ENCODE measurements around the gene PACS1. TPM values are rescaled to one million over a fixed set of nuclear protein-coding genes. Genes with fewer than 3 reads are reported as not detected.

The PACS1 gene
- polyA plus RNA-seq, 1 of the 3 experiments (the other 2 are of a cell fraction), result 37.3 TPM

DNA sequence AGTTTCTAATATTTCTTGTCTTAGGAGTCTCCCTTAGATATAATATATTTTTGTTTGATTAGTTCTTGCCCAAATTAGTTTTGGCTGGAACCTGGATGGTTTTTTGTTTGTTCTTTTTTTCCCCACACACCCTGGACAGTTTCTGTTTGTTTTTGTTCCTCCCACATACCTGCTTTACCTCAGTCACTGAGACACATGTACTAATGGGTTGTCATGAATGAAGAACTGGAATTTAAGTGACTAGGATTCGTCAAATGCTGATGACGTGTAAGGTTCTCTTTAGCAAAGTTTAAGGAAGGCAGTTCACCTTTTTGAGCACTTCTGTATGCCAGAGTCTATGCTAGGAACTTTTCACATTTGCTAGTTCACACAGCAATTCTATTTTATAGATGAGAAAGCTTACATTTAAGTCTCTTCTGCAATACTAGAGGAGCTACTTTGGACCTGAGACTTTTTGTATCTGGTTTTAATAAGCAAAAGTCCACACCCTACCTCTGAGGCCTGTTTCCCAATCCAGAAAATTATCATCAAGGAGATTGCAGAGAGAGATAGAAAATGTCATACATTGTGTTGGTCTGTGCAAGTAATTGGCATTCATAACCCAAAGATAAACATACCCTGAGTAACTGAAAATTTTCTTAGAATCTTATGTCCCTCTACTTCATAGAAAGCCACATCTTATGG is 111.7 kb downstream of the PACS1 start:
- peaks cover 99% of the 10 kb centered on the region for H3K79me2 ChIP-seq (ENCODE audit: insufficient read depth)
- no peak overlapping the region for H3K4me2 ChIP-seq
- CTCF ChIA-PET, result interaction anchor here (0.7 to 2.0 kb wide), 3 partner anchors 11 to 131 kb away, joined by 3 to 5 read pairs (median 3); no protein-coding TSS in a partner anchor
- peaks cover 0 to 5% of the 10 kb centered on the region in 2 experiments; a peak in 1 of 4 replicates for H3K4me1 ChIP-seq (ENCODE audit: control insufficient read depth in 1 of 2, insufficient read depth in 2 of 2, low read depth in 1 of 2, low read length in 1 of 2)
- no peaks in the 10 kb centered on the region for H3K9me2 ChIP-seq
- peaks cover 7% of the 10 kb centered on the region for H3F3A ChIP-seq (replicated peaks; ENCODE audit: insufficient read depth)
- TF ChIP-seq CHD2 (IDR thresholded peaks at IDR 0.05; ENCODE audit: low read length, partially characterized antibody), result no peak
- TF ChIP-seq, protein P1, sequence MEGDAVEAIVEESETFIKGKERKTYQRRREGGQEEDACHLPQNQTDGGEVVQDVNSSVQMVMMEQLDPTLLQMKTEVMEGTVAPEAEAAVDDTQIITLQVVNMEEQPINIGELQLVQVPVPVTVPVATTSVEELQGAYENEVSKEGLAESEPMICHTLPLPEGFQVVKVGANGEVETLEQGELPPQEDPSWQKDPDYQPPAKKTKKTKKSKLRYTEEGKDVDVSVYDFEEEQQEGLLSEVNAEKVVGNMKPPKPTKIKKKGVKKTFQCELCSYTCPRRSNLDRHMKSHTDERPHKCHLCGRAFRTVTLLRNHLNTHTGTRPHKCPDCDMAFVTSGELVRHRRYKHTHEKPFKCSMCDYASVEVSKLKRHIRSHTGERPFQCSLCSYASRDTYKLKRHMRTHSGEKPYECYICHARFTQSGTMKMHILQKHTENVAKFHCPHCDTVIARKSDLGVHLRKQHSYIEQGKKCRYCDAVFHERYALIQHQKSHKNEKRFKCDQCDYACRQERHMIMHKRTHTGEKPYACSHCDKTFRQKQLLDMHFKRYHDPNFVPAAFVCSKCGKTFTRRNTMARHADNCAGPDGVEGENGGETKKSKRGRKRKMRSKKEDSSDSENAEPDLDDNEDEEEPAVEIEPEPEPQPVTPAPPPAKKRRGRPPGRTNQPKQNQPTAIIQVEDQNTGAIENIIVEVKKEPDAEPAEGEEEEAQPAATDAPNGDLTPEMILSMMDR (IDR thresholded peaks at IDR 0.05), result no peak
- TF ChIP-seq FOXM1 (IDR thresholded peaks at IDR 0.05; ENCODE audit: low read depth), result no peak
- TF ChIP-seq JUND (IDR thresholded peaks at IDR 0.05), result no peak
- no peak for TF ChIP-seq TAF1 (IDR thresholded peaks at IDR 0.05; ENCODE audit: borderline replicate concordance, low read depth, low read length)
- TF ChIP-seq POLR2AphosphoS5 (IDR thresholded peaks at IDR 0.05; ENCODE audit: low read depth, low read length), result no peak
- TF ChIP-seq EZH2phosphoT487 (IDR thresholded peaks at IDR 0.05; ENCODE audit: borderline replicate concordance, low read depth), result no peak
- TF ChIP-seq SIN3A (IDR thresholded peaks at IDR 0.05; ENCODE audit: borderline replicate concordance, low read depth, low read length), result no peak
- no peak for TF ChIP-seq SMC3 (IDR thresholded peaks at IDR 0.05; ENCODE audit: low read depth, low read length)
- H3K36me3 ChIP-seq (replicated peaks in 1 of 2; ENCODE audit: control insufficient read depth in 1 of 2, insufficient read depth in 2 of 2, low read length in 1 of 2), result no peaks in the 10 kb centered on the region
- peaks cover 29% of the 10 kb centered on the region for H4K20me1 ChIP-seq (ENCODE audit: insufficient read depth)
- H3K9ac ChIP-seq, result no peak overlapping the region
- no peak for DNase-seq
- H2AFZ ChIP-seq (ENCODE audit: low read depth), result no peak overlapping the region
- no peaks in the 10 kb centered on the region for H3K27me3 ChIP-seq (ENCODE audit: insufficient read depth)
- H3K4me3 ChIP-seq (ENCODE audit: low read depth in 2 of 2, low read length in 1 of 2), result no peak overlapping the region
- 91% methylated on average over 2 of the region's 2 CpGs for WGBS (ENCODE audit: low lambda C conversion rate)
- H3K27ac ChIP-seq (ENCODE audit: low read depth in 2 of 2, low read length in 1 of 2), result no peak overlapping the region
- no peaks in the 10 kb centered on the region for H3K9me3 ChIP-seq
- POLR2A ChIA-PET, result interaction anchor here (1.1 kb wide), 1 partner anchor 11 kb away, joined by 3 read pairs; no protein-coding TSS in a partner anchor

DNA sequence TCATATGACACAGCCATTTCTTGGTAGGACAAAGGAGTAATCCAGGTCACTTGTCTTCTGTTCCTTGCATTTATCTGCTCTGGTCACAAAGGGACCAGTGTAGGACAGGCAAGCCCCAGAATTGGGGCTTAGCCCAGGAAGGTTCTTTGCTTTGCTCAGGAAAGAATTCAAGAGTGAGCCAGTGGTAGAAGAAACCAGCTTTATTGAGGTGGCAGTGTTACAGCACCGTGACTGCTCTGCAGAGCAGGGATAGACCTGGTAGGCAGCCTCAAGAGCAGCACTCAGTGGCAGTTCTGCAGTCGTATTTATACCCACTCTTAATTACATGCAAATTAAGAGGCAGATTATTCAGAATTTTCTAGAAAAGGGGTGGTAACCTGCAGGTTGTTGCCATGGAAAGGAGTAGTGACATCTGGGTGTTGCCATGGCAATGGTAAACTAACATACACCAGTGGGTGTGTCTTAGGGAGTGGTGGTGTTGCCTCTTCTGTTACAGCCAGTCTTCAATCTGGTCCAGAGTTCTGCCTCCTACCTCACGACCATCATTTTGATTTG is 113.5 kb downstream of the PACS1 start:
- TF ChIP-seq, protein P2, sequence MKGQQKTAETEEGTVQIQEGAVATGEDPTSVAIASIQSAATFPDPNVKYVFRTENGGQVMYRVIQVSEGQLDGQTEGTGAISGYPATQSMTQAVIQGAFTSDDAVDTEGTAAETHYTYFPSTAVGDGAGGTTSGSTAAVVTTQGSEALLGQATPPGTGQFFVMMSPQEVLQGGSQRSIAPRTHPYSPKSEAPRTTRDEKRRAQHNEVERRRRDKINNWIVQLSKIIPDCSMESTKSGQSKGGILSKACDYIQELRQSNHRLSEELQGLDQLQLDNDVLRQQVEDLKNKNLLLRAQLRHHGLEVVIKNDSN (IDR thresholded peaks at IDR 0.05; ENCODE audit: borderline replicate concordance, low read depth), result no peak
- 78% methylated on average over 3 of the region's 3 CpGs for WGBS (ENCODE audit: low lambda C conversion rate)
- no peak overlapping the region for H3K9ac ChIP-seq
- no peak for DNase-seq
- H3K4me2 ChIP-seq, result no peak overlapping the region
- CTCF ChIA-PET, result interaction anchor here (1.2 kb wide), 1 partner anchor 99 kb away, joined by 3 read pairs; no protein-coding TSS in a partner anchor
- no peaks in the 10 kb centered on the region for H3K9me3 ChIP-seq
- no peak overlapping the region for H3K4me3 ChIP-seq (ENCODE audit: low read depth in 2 of 2, low read length in 1 of 2)
- no peaks in the 10 kb centered on the region for H3K9me2 ChIP-seq
- H2AFZ ChIP-seq (ENCODE audit: low read depth), result no peak overlapping the region
- no peak overlapping the region for H3K27ac ChIP-seq (ENCODE audit: low read depth in 2 of 2, low read length in 1 of 2)
- H4K20me1 ChIP-seq (ENCODE audit: insufficient read depth), result peaks cover 40% of the 10 kb centered on the region
- peaks cover 0 to 5% of the 10 kb centered on the region in 2 experiments; a peak in 1 of 4 replicates for H3K4me1 ChIP-seq (ENCODE audit: control insufficient read depth in 1 of 2, insufficient read depth in 2 of 2, low read depth in 1 of 2, low read length in 1 of 2)
- no peaks in the 10 kb centered on the region for H3K36me3 ChIP-seq (replicated peaks in 1 of 2; ENCODE audit: control insufficient read depth in 1 of 2, insufficient read depth in 2 of 2, low read length in 1 of 2)
- H3F3A ChIP-seq (replicated peaks; ENCODE audit: insufficient read depth), result peaks cover 12% of the 10 kb centered on the region
- H3K27me3 ChIP-seq (ENCODE audit: insufficient read depth), result no peaks in the 10 kb centered on the region
- peaks cover 98% of the 10 kb centered on the region for H3K79me2 ChIP-seq (ENCODE audit: insufficient read depth)
- POLR2A ChIA-PET, result no interaction called here

Data from SK-N-SH (cell line).